ENCODE results near the gene ISG15. TPM values are rescaled to one million over a fixed set of nuclear protein-coding genes. Genes with fewer than 3 reads are reported as not detected.

ISG15 gene
- total and polyA plus RNA-seq, 12 donors, result 9.8 to 186 (median 29.1) TPM

GRCh38 chr1:967466-968343 lies 45.6 kb upstream of the ISG15 start:
- Histone ChIP-seq H3K4me3 (peak overlapping the region in 2 of 10 donors; percentile 63 to 76), H3K27ac (no peak overlapping the region), H3K4me1 (peaks cover 3 to 18% (median 15%) of the 10 kb centered on the region in 9 donors), H3K36me3 (peaks cover 0 to 7% (median 0%) of the 10 kb centered on the region in 9 donors), H3K27me3 (peaks cover 14 to 54% (median 40%) of the 10 kb centered on the region in 7 donors), H3K9me3 (no peaks in the 10 kb centered on the region)
- ATAC-seq (no peak), DNase-seq (no peak)
- intact Hi-C loops (cut with DNase I), result no loop called here
- TF ChIP-seq, protein P1, sequence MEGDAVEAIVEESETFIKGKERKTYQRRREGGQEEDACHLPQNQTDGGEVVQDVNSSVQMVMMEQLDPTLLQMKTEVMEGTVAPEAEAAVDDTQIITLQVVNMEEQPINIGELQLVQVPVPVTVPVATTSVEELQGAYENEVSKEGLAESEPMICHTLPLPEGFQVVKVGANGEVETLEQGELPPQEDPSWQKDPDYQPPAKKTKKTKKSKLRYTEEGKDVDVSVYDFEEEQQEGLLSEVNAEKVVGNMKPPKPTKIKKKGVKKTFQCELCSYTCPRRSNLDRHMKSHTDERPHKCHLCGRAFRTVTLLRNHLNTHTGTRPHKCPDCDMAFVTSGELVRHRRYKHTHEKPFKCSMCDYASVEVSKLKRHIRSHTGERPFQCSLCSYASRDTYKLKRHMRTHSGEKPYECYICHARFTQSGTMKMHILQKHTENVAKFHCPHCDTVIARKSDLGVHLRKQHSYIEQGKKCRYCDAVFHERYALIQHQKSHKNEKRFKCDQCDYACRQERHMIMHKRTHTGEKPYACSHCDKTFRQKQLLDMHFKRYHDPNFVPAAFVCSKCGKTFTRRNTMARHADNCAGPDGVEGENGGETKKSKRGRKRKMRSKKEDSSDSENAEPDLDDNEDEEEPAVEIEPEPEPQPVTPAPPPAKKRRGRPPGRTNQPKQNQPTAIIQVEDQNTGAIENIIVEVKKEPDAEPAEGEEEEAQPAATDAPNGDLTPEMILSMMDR (IDR thresholded peaks at IDR 0.05), result no peak
- 72 to 74% methylated on average over 23 of the region's 23 CpGs for WGBS, 2 donors

GRCh38 chr1:969260-969855 lies 43.9 kb upstream of the ISG15 start:
- Histone ChIP-seq H3K4me3 (no peak overlapping the region), H3K36me3 (no peaks in the 10 kb centered on the region), H3K4me1 (peaks cover 3 to 35% (median 15%) of the 10 kb centered on the region in 9 donors), H3K27ac (no peak overlapping the region), H3K9me3 (no peaks in the 10 kb centered on the region), H3K27me3 (peaks cover 14 to 70% (median 57%) of the 10 kb centered on the region in 7 donors)
- DNase-seq (no peak), ATAC-seq (no peak)
- TF ChIP-seq, protein P1 (IDR thresholded peaks at IDR 0.05), result no peak
- intact Hi-C loops (cut with DNase I), result no loop called here
- WGBS, 2 donors, result 82 to 88% methylated on average over 15 of the region's 15 CpGs

DNA sequence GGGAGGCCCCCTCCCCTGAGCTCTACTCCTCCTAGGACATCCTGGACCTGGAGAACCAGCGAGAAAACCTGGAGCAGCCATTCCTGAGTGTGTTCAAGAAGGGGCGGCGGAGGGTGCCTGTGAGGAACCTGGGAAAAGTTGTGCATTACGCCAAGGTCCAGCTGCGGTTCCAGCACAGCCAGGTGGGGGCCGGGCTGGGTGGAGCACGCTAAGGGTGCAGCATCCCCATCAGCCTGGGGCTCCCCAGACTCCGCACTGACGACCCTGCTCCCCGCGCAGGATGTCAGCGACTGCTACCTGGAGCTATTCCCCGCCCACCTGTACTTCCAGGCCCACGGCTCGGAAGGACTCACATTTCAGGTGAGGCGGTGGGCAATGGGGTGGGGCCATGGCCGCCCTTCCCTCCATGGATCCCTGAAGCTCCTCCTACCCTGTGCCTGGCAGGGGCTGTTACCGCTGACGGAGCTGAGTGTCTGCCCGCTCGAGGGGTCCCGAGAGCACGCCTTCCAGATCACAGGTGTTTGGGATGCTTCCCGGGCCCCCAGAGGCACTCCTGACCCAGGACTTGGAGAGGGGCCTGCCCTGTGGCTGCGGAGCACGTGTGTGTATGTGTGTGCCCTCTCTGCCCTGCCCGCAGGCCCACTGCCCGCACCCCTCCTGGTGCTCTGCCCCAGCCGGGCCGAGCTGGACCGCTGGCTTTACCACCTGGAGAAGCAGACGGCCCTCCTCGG lies 42.9 kb upstream of the ISG15 start:
- H3K27me3 ChIP-seq, result peaks cover 14 to 81% (median 67%) of the 10 kb centered on the region in 7 donors
- no peaks in the 10 kb centered on the region for H3K36me3 ChIP-seq
- intact Hi-C loops (cut with DNase I), result no loop called here
- H3K9me3 ChIP-seq, result no peaks in the 10 kb centered on the region
- no peak overlapping the region for H3K4me3 ChIP-seq
- ATAC-seq, result peak in 1 of 8 donors; percentile 0
- TF ChIP-seq, protein P1 (IDR thresholded peaks at IDR 0.05), result no peak
- H3K4me1 ChIP-seq, result peaks cover 3 to 40% (median 15%) of the 10 kb centered on the region in 9 donors
- 12 to 14% methylated on average over 32 to 33 of the region's 33 CpGs for WGBS, 2 donors
- H3K27ac ChIP-seq, result no peak overlapping the region
- no peak for DNase-seq

All from heart right ventricle (tissue), 16 donors.